ENCODE measurements around the gene TMEM178B.
"Not testable (repeated sequence)": the region's sequence is repeated elsewhere in the genome, so short reads cannot be mapped to it uniquely, and the experiment has no call there.

TMEM178B gene

GRCh38 chr7:141359740-141360415 lies 286.0 kb downstream of the TMEM178B start:
- DNase-seq: no peak

GRCh38 chr7:141360416-141360760 lies 286.5 kb downstream of the TMEM178B start:
- no peak for DNase-seq

- DNase-seq: no peak
Observed at GRCh38 chr7:141360803-141361202, 286.9 kb downstream of the TMEM178B start.

GRCh38 chr7:141361479-141361878 lies 287.6 kb downstream of the TMEM178B start:
- no peak for DNase-seq

GRCh38 chr7:141361960-141362359 lies 288.1 kb downstream of the TMEM178B start:
- DNase-seq: no peak

- DNase-seq: no peak
Observed at GRCh38 chr7:141362580-141363435, 288.9 kb downstream of the TMEM178B start.

GRCh38 chr7:141363748-141364147 lies 289.9 kb downstream of the TMEM178B start:
- DNase-seq: no peak

GRCh38 chr7:141366091-141366621 lies 292.3 kb downstream of the TMEM178B start:
- DNase-seq: no peak

GRCh38 chr7:141369422-141369821 lies 295.6 kb downstream of the TMEM178B start:
- DNase-seq: no peak

- DNase-seq: no peak
Observed at GRCh38 chr7:141370178-141370577, 296.3 kb downstream of the TMEM178B start.

GRCh38 chr7:141370650-141371049 lies 296.8 kb downstream of the TMEM178B start:
- no peak for DNase-seq

- DNase-seq: no peak
Observed at GRCh38 chr7:141374425-141374824, 300.6 kb downstream of the TMEM178B start.

- no peak for DNase-seq
Observed at GRCh38 chr7:141375442-141375841, 301.6 kb downstream of the TMEM178B start.

- DNase-seq: no peak
Observed at GRCh38 chr7:141377906-141378305, 304.0 kb downstream of the TMEM178B start.

- DNase-seq: no peak
Observed at GRCh38 chr7:141378405-141378804, 304.5 kb downstream of the TMEM178B start.

GRCh38 chr7:141381794-141382427 lies 308.0 kb downstream of the TMEM178B start:
- no peak for DNase-seq

- not testable (repeated sequence) for DNase-seq
Observed at GRCh38 chr7:141383356-141383755, 309.5 kb downstream of the TMEM178B start.

GRCh38 chr7:141386881-141387280 lies 313.0 kb downstream of the TMEM178B start:
- DNase-seq: no peak

GRCh38 chr7:141387521-141388217 lies 313.8 kb downstream of the TMEM178B start:
- DNase-seq: no peak

- DNase-seq: no peak
Observed at GRCh38 chr7:141389140-141389796, 315.4 kb downstream of the TMEM178B start.

GRCh38 chr7:141390339-141390738 lies 316.5 kb downstream of the TMEM178B start:
- no peak for DNase-seq

- no peak for DNase-seq
Observed at GRCh38 chr7:141393056-141393455, 319.2 kb downstream of the TMEM178B start.
